SH-SY5Y (cell line): ENCODE data around the gene ARL8B.

Source experiments
- GATA2 ChIP-seq: IDR thresholded peaks from 2 replicates; pipeline ENCODE4 v1.6.1; 2011; ENCODE audit warnings: mild to moderate bottlenecking, low read depth, low read length
- GATA3 ChIP-seq: IDR thresholded peaks from 2 replicates; pipeline ENCODE4 v1.6.1; 2011; ENCODE audit warnings: low read depth, mild to moderate bottlenecking, low read length, moderate library complexity

GRCh38 chr3:5133239-5134018 is 11.3 kb downstream of the ARL8B start:
- no peak for TF ChIP-seq GATA2
- TF ChIP-seq GATA3: no peak
